ENCODE results near the gene ARL10.

The ARL10 gene

GRCh38 chr5:176397736-176398420, 32.6 kb downstream of the ARL10 start:
- Histone ChIP-seq H3K4me1 (ENCODE audit: low read length) (0 out of 2 replicates have a peak, but pooled peaks cover 8% of the 10 kb centered on the region), H4K20me1 (ENCODE audit: insufficient read depth, low read length) (no peaks in the 10 kb centered on the region), H3K36me3 (replicated peaks; ENCODE audit: insufficient read depth, low read length) (no peaks in the 10 kb centered on the region), H3K9me2 (replicated peaks; ENCODE audit: insufficient read depth, low read length) (no peaks in the 10 kb centered on the region), H3K9ac (ENCODE audit: low read length) (no peak overlapping the region), H3K79me2 (ENCODE audit: low read length) (no peaks in the 10 kb centered on the region), H3K9me3 (replicated peaks; ENCODE audit: insufficient read depth, low read length) (no peaks in the 10 kb centered on the region), H3K27me3 (replicated peaks; ENCODE audit: insufficient read depth, low read length) (no peaks in the 10 kb centered on the region), H2AFZ (ENCODE audit: low read length) (no peak overlapping the region), H3K4me3 (ENCODE audit: low read length) (no peak overlapping the region), H3F3A (ENCODE audit: insufficient read depth, low read length) (no peaks in the 10 kb centered on the region), H3K4me2 (ENCODE audit: low read depth, low read length) (no peak overlapping the region), H3K27ac (ENCODE audit: low read length) (no peak overlapping the region)
- DNase-seq = no peak
- TF ChIP-seq EZH2 (optimal IDR thresholded peaks at IDR 0.05; ENCODE audit: low read depth, low read length) = no peak
- TF ChIP-seq, protein P1, sequence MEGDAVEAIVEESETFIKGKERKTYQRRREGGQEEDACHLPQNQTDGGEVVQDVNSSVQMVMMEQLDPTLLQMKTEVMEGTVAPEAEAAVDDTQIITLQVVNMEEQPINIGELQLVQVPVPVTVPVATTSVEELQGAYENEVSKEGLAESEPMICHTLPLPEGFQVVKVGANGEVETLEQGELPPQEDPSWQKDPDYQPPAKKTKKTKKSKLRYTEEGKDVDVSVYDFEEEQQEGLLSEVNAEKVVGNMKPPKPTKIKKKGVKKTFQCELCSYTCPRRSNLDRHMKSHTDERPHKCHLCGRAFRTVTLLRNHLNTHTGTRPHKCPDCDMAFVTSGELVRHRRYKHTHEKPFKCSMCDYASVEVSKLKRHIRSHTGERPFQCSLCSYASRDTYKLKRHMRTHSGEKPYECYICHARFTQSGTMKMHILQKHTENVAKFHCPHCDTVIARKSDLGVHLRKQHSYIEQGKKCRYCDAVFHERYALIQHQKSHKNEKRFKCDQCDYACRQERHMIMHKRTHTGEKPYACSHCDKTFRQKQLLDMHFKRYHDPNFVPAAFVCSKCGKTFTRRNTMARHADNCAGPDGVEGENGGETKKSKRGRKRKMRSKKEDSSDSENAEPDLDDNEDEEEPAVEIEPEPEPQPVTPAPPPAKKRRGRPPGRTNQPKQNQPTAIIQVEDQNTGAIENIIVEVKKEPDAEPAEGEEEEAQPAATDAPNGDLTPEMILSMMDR (IDR thresholded peaks at IDR 0.05; ENCODE audit: low read length) = no peak
- no peak for TF ChIP-seq EZH2phosphoT487 (IDR thresholded peaks at IDR 0.05; ENCODE audit: low read length)

DNA sequence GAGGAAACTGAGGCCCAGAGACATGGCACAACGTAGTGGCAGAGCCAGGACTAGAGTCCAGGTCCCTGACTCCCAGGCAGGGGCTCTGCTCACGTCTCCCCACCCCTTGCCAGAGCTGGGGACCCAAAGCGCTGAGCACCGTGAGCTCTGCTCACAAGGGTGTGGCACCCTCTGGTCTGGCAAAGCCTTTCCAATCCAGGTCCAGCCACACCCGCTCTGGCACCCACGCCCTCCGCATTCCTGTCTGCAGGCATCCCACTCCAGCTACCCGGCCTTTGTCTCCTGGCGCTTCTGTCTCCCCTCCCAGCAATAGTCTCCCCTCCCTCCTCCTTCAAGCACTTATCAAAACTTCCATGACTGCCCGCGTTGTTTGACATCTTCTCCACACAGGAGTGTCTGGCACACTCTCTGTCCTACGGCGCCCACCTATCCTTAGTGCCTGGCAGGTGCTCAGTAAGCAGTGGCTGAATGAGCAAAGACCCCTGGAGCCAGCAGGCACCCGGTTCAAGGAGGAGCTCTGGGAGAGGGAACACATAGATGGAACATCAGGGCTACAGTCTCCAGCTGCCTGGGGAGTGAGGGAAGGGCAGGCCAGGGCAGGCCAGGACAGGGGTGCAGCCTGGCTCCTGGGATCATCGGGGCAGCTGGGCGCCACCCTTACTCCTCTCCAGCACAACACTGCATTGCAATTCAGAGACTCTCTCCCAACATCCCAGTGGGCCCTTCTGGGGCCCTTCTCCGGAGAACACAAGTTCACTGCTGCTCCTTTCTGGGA, 35.3 kb downstream of the ARL10 start:
- no peak overlapping the region for H3K9ac ChIP-seq (ENCODE audit: low read length)
- H3K27me3 ChIP-seq (replicated peaks; ENCODE audit: insufficient read depth, low read length) = no peaks in the 10 kb centered on the region
- TF ChIP-seq, protein P1 (IDR thresholded peaks at IDR 0.05; ENCODE audit: low read length) = no peak
- TF ChIP-seq EZH2phosphoT487 (IDR thresholded peaks at IDR 0.05; ENCODE audit: low read length) (no peak), EZH2 (optimal IDR thresholded peaks at IDR 0.05; ENCODE audit: low read depth, low read length) (no peak)
- no peaks in the 10 kb centered on the region for H4K20me1 ChIP-seq (ENCODE audit: insufficient read depth, low read length)
- DNase-seq = no peak
- H3K4me1 ChIP-seq (ENCODE audit: low read length) = 0 out of 2 replicates have a peak, but pooled peaks cover 8% of the 10 kb centered on the region
- H2AFZ ChIP-seq (ENCODE audit: low read length) = no peak overlapping the region
- no peaks in the 10 kb centered on the region for H3F3A ChIP-seq (ENCODE audit: insufficient read depth, low read length)
- H3K9me2 ChIP-seq (replicated peaks; ENCODE audit: insufficient read depth, low read length) = no peaks in the 10 kb centered on the region
- H3K36me3 ChIP-seq (replicated peaks; ENCODE audit: insufficient read depth, low read length) = no peaks in the 10 kb centered on the region
- H3K4me2 ChIP-seq (ENCODE audit: low read depth, low read length) = no peak overlapping the region
- H3K79me2 ChIP-seq (ENCODE audit: low read length) = peaks cover 6% of the 10 kb centered on the region
- no peaks in the 10 kb centered on the region for H3K9me3 ChIP-seq (replicated peaks; ENCODE audit: insufficient read depth, low read length)
- H3K27ac ChIP-seq (ENCODE audit: low read length) = no peak overlapping the region
- no peak overlapping the region for H3K4me3 ChIP-seq (ENCODE audit: low read length)

- no peak for DNase-seq
- H3K4me1 ChIP-seq (ENCODE audit: low read length) = peaks cover 11% of the 10 kb centered on the region
- H4K20me1 ChIP-seq (ENCODE audit: insufficient read depth, low read length) = no peaks in the 10 kb centered on the region
- H3K27me3 ChIP-seq (replicated peaks; ENCODE audit: insufficient read depth, low read length) = no peaks in the 10 kb centered on the region
- no peak overlapping the region for H2AFZ ChIP-seq (ENCODE audit: low read length)
- H3K4me2 ChIP-seq (ENCODE audit: low read depth, low read length) = no peak overlapping the region
- TF ChIP-seq, protein P1 (IDR thresholded peaks at IDR 0.05; ENCODE audit: low read length) = no peak
- no peak for TF ChIP-seq EZH2phosphoT487 (IDR thresholded peaks at IDR 0.05; ENCODE audit: low read length)
- peaks cover 10% of the 10 kb centered on the region for H3K79me2 ChIP-seq (ENCODE audit: low read length)
- H3K9ac ChIP-seq (ENCODE audit: low read length) = no peak overlapping the region
- no peaks in the 10 kb centered on the region for H3K36me3 ChIP-seq (replicated peaks; ENCODE audit: insufficient read depth, low read length)
- no peaks in the 10 kb centered on the region for H3K9me3 ChIP-seq (replicated peaks; ENCODE audit: insufficient read depth, low read length)
- peaks cover 4% of the 10 kb centered on the region; the same call in 1 of the 2 replicates for H3F3A ChIP-seq (ENCODE audit: insufficient read depth, low read length)
- H3K4me3 ChIP-seq (ENCODE audit: low read length) = no peak overlapping the region
- no peaks in the 10 kb centered on the region for H3K9me2 ChIP-seq (replicated peaks; ENCODE audit: insufficient read depth, low read length)
- H3K27ac ChIP-seq (ENCODE audit: low read length) = no peak overlapping the region
Observed at GRCh38 chr5:176401281-176402205, 36.3 kb downstream of the ARL10 start.

Measured in MM.1S (cell line).